NCI-H510A treated with DMSO at 0.1 percent for 48 hours (cell line): ENCODE measurements around the gene RHOU.
A peak's percentile ranks its signal among the peaks of the same experiment; 100 is the strongest.
"Not testable (repeated sequence)": the region's sequence is repeated elsewhere in the genome, so short reads cannot be mapped to it uniquely, and the experiment has no call there.

Experiments used
- DNase-seq: peaks from one replicate; lab custom pipeline; 2025; lab: John Stamatoyannopoulos, UW

Gene RHOU

GRCh38 chr1:228734881-228735801 lies at the start of gene RHOU:
TSS of gene RHOU (plus strand) at chr1:228735479. CDS start at chr1:228735743, 264 bp downstream.
- DNase-seq, result peak; percentile 60

GRCh38 chr1:228687587-228687986 lies 47.7 kb upstream of the RHOU start:
- no peak for DNase-seq

DNA sequence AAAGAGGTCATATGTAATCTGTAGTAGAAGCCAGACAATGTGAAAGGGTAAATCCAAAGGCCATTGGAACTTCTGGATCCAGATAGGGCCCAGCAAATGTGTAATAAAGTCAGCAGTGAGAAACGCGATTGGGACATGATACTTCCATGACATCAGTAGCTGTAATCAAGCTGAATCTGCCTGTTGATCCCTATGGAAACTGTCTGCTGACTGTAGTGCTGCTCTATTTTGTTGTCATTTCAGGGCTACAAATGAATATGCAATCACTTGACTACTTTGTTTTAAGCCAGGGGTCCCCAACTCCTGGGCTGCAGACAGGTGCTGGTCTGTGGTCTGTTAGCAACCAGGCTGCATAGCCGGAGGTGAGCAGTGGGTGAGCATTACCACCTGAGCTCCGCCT lies 46.0 kb upstream of the RHOU start:
- no peak for DNase-seq

- no peak for DNase-seq
Measured at GRCh38 chr1:228691211-228691610, 44.1 kb upstream of the RHOU start.

DNA sequence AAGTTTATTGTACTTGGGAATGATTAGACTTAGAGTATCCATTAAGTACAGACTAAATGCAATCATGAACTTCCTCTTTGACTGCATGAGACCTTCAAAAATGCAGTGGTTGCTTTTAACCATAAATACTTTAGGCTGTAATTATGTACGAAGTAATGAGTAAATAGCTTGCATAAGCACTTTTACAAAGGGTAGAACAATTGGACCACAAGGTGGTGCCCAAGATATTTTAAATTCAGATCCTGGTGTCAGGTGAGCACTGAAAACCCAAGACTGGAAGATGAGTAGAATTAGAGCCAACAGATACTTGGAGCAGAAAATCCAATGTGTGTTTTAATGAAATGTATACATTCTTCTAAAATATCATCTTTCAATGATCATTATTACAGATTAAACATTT lies 43.4 kb upstream of the RHOU start:
- DNase-seq, result peak; percentile 81

DNA sequence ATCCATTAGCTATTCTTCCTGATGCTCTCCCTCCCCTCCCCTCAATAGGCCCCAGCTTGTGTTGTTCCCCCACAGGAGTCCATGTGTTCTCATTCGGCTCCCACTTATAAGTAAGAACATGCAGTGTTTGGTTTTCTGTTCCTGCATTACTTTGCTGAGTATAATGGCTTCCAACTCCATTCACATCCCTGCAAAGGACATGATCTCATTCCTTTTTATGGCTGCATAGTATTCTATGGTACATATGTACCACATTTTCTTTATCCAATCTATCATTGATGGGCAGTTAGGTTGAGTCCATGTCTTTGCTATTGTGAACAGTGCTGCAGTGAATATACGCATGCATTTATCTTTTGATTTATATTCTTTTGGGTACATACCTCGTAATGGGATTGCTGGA lies 40.8 kb upstream of the RHOU start:
- DNase-seq, result not testable (repeated sequence)

- no peak for DNase-seq
Measured at GRCh38 chr1:228695015-228695955, 40.0 kb upstream of the RHOU start.

GRCh38 chr1:228697207-228698016 lies 37.9 kb upstream of the RHOU start:
- peak; percentile 44 for DNase-seq

DNA sequence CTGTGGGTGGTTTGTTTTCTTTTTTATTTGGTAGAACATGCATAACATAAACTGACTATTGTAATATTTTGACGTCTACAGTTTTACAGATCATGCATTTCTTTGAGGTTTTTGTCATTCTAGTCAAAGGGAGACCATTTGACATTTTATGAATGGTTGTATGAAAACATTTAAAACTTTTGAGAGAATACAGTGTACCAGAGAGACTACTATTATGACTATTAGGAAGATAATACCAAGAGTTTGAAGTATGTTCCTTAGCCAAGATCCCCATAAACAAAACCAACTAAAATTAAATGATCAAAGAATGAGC lies 37.3 kb upstream of the RHOU start:
- DNase-seq, result no peak

GRCh38 chr1:228702433-228702832 lies 32.8 kb upstream of the RHOU start:
- no peak for DNase-seq

- peak; percentile 57 for DNase-seq
Measured at GRCh38 chr1:228706305-228706704, 29.0 kb upstream of the RHOU start.

DNA sequence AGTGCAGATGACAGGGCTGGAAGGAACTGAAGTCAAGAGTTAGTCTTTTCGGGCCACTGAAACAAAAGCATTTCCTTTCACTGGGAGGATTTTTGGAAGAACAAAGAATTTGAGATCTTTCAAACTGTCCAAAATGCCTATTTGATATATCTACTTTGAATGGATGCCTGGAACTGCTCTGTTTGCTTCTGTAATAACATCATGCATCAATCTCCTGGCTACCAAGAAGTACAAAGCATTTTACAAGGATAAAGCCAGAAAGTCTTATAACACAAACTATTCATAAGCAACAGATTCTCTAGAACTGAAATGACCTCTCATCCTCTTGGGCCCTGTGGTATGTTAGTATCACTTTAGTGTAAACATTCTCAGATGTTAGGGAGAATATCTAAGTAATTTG lies 18.2 kb upstream of the RHOU start:
- no peak for DNase-seq

- DNase-seq, result no peak
Measured at GRCh38 chr1:228721407-228721806, 13.9 kb upstream of the RHOU start.

- no peak for DNase-seq
Measured at GRCh38 chr1:228723287-228723686, 12.0 kb upstream of the RHOU start.

DNA sequence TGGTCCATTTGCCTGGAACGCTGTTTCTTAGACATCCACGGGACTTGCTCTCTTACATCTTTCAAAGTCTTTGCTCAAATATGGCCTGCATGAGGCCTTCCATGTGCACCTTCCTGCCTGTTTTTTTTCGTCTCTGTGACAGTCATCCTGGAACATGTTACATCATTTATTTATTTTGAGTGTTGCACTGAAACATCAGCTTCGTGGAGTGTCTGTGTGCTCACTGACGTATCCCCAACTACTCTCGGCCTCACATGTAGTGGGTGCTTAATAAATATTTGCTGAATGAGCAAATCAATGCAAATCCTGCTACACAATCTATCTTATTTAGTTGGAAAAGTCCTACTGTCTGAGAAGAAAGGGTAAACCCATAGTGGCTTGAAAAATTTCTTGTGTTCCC lies 11.4 kb upstream of the RHOU start:
- no peak for DNase-seq

GRCh38 chr1:228725178-228725577 lies 10.1 kb upstream of the RHOU start:
- no peak for DNase-seq

DNA sequence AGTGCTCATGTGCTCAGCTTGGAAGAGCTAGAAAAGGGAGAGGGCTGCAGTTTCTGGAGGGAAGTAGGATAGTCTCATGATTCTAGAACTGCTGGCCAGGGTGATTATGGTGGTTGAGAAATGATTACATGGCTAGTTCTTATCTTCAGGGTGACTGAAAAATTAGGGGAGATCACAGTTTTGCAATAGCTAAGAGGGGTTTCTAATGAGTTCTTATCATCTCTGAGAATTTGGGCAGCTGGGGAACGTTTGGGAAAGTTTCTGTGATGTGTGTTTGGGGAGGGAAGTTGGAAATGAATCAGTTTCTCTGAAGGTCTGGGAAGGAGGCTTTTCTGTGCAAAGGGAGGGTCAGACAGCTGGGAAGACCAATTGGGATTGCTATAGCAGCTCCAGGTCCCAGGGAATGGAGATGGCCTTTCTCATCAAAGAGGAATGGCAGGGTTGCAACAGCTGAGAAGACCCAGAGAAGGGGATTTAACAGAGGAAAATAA lies 7.6 kb upstream of the RHOU start:
- no peak for DNase-seq

DNA sequence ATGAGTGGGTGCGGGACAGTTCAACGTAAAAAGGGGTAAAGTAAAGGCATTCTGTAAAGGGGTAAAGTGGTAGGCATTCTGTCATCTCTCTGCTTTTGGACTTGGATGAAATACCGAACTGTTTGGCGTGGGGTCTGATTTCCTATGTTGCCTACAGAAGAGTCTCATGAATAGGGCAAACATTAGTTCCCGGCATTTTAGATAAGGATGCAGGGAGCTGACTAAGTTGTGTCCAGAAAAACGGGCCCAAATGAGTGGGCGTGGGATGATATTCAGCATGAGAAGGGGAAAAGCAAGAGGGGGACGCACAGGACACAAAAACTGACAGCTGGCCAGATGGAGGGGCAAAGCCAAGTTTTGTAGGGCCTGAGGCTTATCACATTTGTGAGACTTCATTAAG lies 2.9 kb upstream of the RHOU start:
- no peak for DNase-seq

- no peak for DNase-seq
Measured at GRCh38 chr1:228733576-228733975, 1.7 kb upstream of the RHOU start.

GRCh38 chr1:228735871-228736586 lies 750 bp downstream of the RHOU start:
- peak; percentile 58 for DNase-seq

DNA sequence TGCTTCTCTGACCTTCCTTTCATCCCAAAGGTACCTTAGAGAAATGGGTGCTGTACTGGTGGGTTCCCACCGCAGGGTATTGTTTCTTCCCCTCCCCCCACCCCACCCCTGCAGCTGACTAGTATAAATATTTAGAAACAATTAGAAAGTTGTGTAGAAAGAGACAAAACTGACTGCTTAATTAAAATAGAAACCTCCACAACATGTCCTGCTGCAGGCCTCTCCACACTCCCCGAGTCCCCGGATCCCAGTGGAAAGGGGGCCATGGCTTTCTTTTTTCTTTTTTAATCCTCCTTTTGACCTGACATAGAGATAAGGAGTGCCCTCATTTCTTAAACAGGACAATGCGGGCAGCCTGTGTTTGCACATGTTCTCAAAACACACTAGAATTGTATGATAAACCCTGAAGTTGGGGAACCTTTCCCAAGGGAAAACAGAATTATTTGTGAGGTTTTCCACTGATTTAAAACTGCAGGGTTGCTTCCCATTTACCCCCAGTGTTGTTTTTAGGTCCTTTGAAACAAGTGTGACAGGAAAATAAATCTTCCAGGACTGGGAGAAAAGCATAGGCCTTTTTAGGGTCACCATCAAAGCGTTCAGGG lies 1.7 kb downstream of the RHOU start:
- DNase-seq, result no peak
